ENCODE data around the gene RPRD1B. TPM values are rescaled to one million over a fixed set of nuclear protein-coding genes. Genes with fewer than 3 reads are reported as not detected.
A peak's percentile ranks its signal among the peaks of the same experiment; 100 is the strongest.

The RPRD1B gene
- total and polyA plus RNA-seq, 2 of the 8 experiments (the other 6 are each of a cell fraction or from before 2014, with no cell fraction given), result 10.3 to 20.9 TPM

- TF ChIP-seq CHD7 (IDR thresholded peaks at IDR 0.05; ENCODE audit: insufficient replicate concordance, low read length), result no peak
- no peak for TF ChIP-seq PHF8 (conservative IDR thresholded peaks at IDR 0.05; ENCODE audit: low read depth, low read length)
- TF ChIP-seq TEAD4 (IDR thresholded peaks at IDR 0.05; ENCODE audit: low read depth, low read length), result 0 out of 2 replicates have a peak, but pooled peaks have one; percentile 15
- TF ChIP-seq TBP (IDR thresholded peaks at IDR 0.05; ENCODE audit: low read depth, low read length), result no peak
Measured at GRCh38 chr20:38046572-38046971, 13.0 kb downstream of the RPRD1B start (continued).
